IMR-90 (cell line): ENCODE results near the gene THEM5. TPM values are rescaled to one million over a fixed set of nuclear protein-coding genes. Genes with fewer than 3 reads are reported as not detected.
"Not testable (repeated sequence)": the region's sequence is repeated elsewhere in the genome, so short reads cannot be mapped to it uniquely, and the experiment has no call there.

ENCODE experiments used
- ATAC-seq: fragments of 200-7000 bp; cut with Tn5 transposase; 2 replicates; pipeline ENCODE4 v1.9.1; 2020; ENCODE audit warnings: low read depth, mild to moderate bottlenecking, moderate library complexity
- BruUV-seq: library from RNA; stranded (reverse); fragments of 400-500 nt; replicated peaks from 2 replicates; lab custom pipeline; 2021; lab: Mats Ljungman, UMichigan
- CTCF ChIA-PET: fragments of 300-600 bp; formaldehyde crosslinking; extraction: SDS; loops from one replicate; lab custom pipeline; 2021; ENCODE audit warnings: antibody characterized with exemption; lab: Yijun Ruan, JAX
- POLR2A ChIA-PET: fragments of 300-600 bp; sonication (Branson Sonifier 250); formaldehyde crosslinking; loops from one replicate; lab custom pipeline; 2022; ENCODE audit warnings: antibody characterized with exemption; ENCODE audit not compliant: unreplicated experiment; lab: Charles Lee
- DNase-seq: peaks from one replicate; pipeline ENCODE4 v3.0.0; 2013
- H2AFZ ChIP-seq: replicated peaks from 2 replicates; pipeline ENCODE3; 2013; ENCODE audit warnings: low read length, mild to moderate bottlenecking; ENCODE audit not compliant: poor library complexity
- H2AK5ac ChIP-seq: 2 replicates; pipeline ENCODE4 v1.6.1; 2013; ENCODE audit warnings: low read depth, low read length, inconsistent platforms
- H2AK9ac ChIP-seq: replicated peaks from 2 replicates; pipeline ENCODE3; 2013; ENCODE audit warnings: mild to moderate bottlenecking, low read depth, low read length, moderate library complexity; ENCODE audit not compliant: poor library complexity
- H2BK120ac ChIP-seq: 2 replicates; pipeline ENCODE4 v1.6.1; 2013; ENCODE audit warnings: low read depth, low read length, inconsistent platforms
- H2BK15ac ChIP-seq: 3 replicates; pipeline ENCODE4 v1.6.1; 2013; ENCODE audit warnings: low read depth, low read length, inconsistent platforms
- H2BK20ac ChIP-seq: 2 replicates; pipeline ENCODE4 v1.6.1; 2013; ENCODE audit warnings: low read depth, mild to moderate bottlenecking, inconsistent platforms, low read length, moderate library complexity
- H2BK5ac ChIP-seq: 2 replicates; pipeline ENCODE4 v1.6.1; 2013; ENCODE audit warnings: mild to moderate bottlenecking, low read depth, low read length, inconsistent platforms; ENCODE audit not compliant: poor library complexity, severe bottlenecking
- H3K14ac ChIP-seq: replicated peaks from 2 replicates; pipeline ENCODE4 v1.6.1; 2013; ENCODE audit warnings: low read depth, low read length, inconsistent platforms
- H3K18ac ChIP-seq: 2 replicates; pipeline ENCODE4 v1.6.1; 2013; ENCODE audit warnings: low read depth, low read length, control low read depth
- H3K23ac ChIP-seq: 2 replicates; pipeline ENCODE4 v1.6.1; 2013; ENCODE audit warnings: low read depth, low read length, inconsistent platforms
- H3K27ac ChIP-seq: 2 replicates; pipeline ENCODE4 v1.5.1; 2013; ENCODE audit warnings: mild to moderate bottlenecking, control low read depth, low read length; ENCODE audit not compliant: insufficient read depth
- H3K27me3 ChIP-seq: 2 replicates; pipeline ENCODE4 v1.6.1; 2013; ENCODE audit warnings: low read length; ENCODE audit not compliant: control insufficient read depth, insufficient read depth
- H3K36me3 ChIP-seq: 2 replicates; pipeline ENCODE4 v1.6.1; 2013; ENCODE audit warnings: low read length, mixed read lengths; ENCODE audit not compliant: control insufficient read depth, insufficient read depth
- H3K4ac ChIP-seq: 2 replicates; pipeline ENCODE4 v1.6.1; 2013; ENCODE audit warnings: low read depth, low read length, inconsistent platforms
- H3K4me1 ChIP-seq: 2 replicates; pipeline ENCODE4 v1.6.1; 2013; ENCODE audit warnings: low read length, mixed read lengths; ENCODE audit not compliant: control insufficient read depth, insufficient read depth
- H3K4me2 ChIP-seq: 2 replicates; pipeline ENCODE4 v1.6.1; 2013; ENCODE audit warnings: low read depth, mild to moderate bottlenecking, control low read depth, low read length, moderate library complexity
- H3K4me3 ChIP-seq: 2 replicates; pipeline ENCODE4 v1.5.1; 2013; ENCODE audit warnings: low read depth, mild to moderate bottlenecking, control low read depth, low read length, moderate library complexity; ENCODE audit not compliant: insufficient read depth
- H3K56ac ChIP-seq: 2 replicates; pipeline ENCODE4 v1.6.1; 2013; ENCODE audit warnings: low read length, inconsistent platforms; ENCODE audit not compliant: insufficient read depth; ENCODE audit errors: extremely low read depth
- H3K79me1 ChIP-seq, 2 experiments: 2 replicates each; pipeline ENCODE4 v1.6.1; 2013; ENCODE audit warnings: low read length in 2 of 2, inconsistent platforms in 1 of 2, low read depth in 1 of 2
- H3K9ac ChIP-seq: 2 replicates; pipeline ENCODE4 v1.6.1; 2013; ENCODE audit warnings: low read depth, low read length, control low read depth
- H3K9me1 ChIP-seq: 2 replicates; pipeline ENCODE4 v1.6.1; 2013; ENCODE audit warnings: low read length, inconsistent platforms; ENCODE audit not compliant: insufficient read depth
- H3K9me3 ChIP-seq: 2 replicates; pipeline ENCODE4 v1.6.1; 2013; ENCODE audit warnings: low read length; ENCODE audit not compliant: control insufficient read depth, insufficient read depth
- H4K20me1 ChIP-seq: 2 replicates; pipeline ENCODE4 v1.6.1; 2013; ENCODE audit warnings: low read length, inconsistent platforms; ENCODE audit not compliant: insufficient read depth
- H4K5ac ChIP-seq: 2 replicates; pipeline ENCODE4 v1.6.1; 2013; ENCODE audit warnings: mild to moderate bottlenecking, low read depth, low read length, control low read depth
- H4K8ac ChIP-seq, 2 experiments: 2 replicates each; pipeline ENCODE4 v1.6.1; 2013; ENCODE audit warnings: low read depth in 2 of 2, low read length in 2 of 2, control low read depth in 1 of 2, inconsistent platforms in 1 of 2
- H4K91ac ChIP-seq: 2 replicates; pipeline ENCODE4 v1.6.1; 2013; ENCODE audit warnings: low read depth, low read length, inconsistent platforms; ENCODE audit not compliant: insufficient read depth
- CEBPB ChIP-seq: IDR thresholded peaks from 2 replicates; pipeline ENCODE4 v1.6.1; 2012; ENCODE audit warnings: low read depth, low read length, improper control_type of control experiment
- CHD1 ChIP-seq: IDR thresholded peaks from 2 replicates; pipeline ENCODE4 v1.6.1; 2012; ENCODE audit warnings: low read depth, low read length, improper control_type of control experiment
- CTCF ChIP-seq: conservative IDR thresholded peaks from 2 replicates; pipeline ENCODE4 v1.5.1; 2012; ENCODE audit warnings: mild to moderate bottlenecking, low read depth, low read length, improper control_type of control experiment
- MAFK ChIP-seq: IDR thresholded peaks from 2 replicates; pipeline ENCODE4 v1.6.1; 2012; ENCODE audit warnings: low read depth, low read length, improper control_type of control experiment
- MXI1 ChIP-seq: IDR thresholded peaks from 2 replicates; pipeline ENCODE4 v1.6.1; 2012; ENCODE audit warnings: low read depth, mild to moderate bottlenecking, low read length, moderate library complexity, borderline replicate concordance
- RAD21 ChIP-seq: IDR thresholded peaks from 2 replicates; pipeline ENCODE4 v1.6.1; 2012; ENCODE audit warnings: low read length, improper control_type of control experiment
- WGBS, 2 experiments: methylation state at CpG; one replicate each; pipeline versions ENCODE4 v1.1.5 to v1.1.7; 2013; ENCODE audit warnings: missing lambda C conversion rate in 2 of 2; ENCODE audit not compliant: insufficient read length in 1 of 2; ENCODE audit errors: extremely low coverage in 2 of 2; 5-methylcytosine and 5-hydroxymethylcytosine counted together
- dilution Hi-C: fragments of 300-500 bp; cut with HindIII; formaldehyde crosslinking; loops from one replicate; pipeline ENCODE4 v1.14.3; 2018; ENCODE audit warnings: low sequenced_read_pairs; ENCODE audit not compliant: unreplicated experiment
- in situ Hi-C: fragments of 300-500 bp; cut with MboI; formaldehyde crosslinking; loops from 3 replicates; pipeline ENCODE4 v1.14.3; 2019; ENCODE audit warnings: low sequenced_read_pairs, inconsistent platforms, mixed read lengths
- intact Hi-C: fragments of 100-400 bp; cut with micrococcal nuclease; formaldehyde crosslinking; loops from 2 replicates; pipeline ENCODE4 v1.10.0; 2022
- polyA plus RNA-seq, 3 experiments: library from polyadenylated mRNA; depleted of rRNA; stranded (reverse); fragments of >200 nt; gene quantifications; 2 replicates each; pipeline ENCODE4 v1.2.3, GENCODE V29; 2012; ENCODE audit warnings: low replicate concordance in 1 of 3
- total RNA-seq: library from RNA; depleted of rRNA; stranded (reverse); fragments of >200 nt; gene quantifications from 2 replicates; pipeline ENCODE4 v1.2.3, GENCODE V29; 2012

Gene THEM5
- total and polyA plus RNA-seq, 2 of the 4 experiments (the other 2 are of a cell fraction): not detected

- H3K9ac ChIP-seq: no peak overlapping the region
- ATAC-seq (no peak), DNase-seq (no peak)
- WGBS, 2 experiments: no CpG with 5 or more reads among the region's 2 CpGs
- no peaks in the 10 kb centered on the region for H3K9me1 ChIP-seq
- no peaks in the 10 kb centered on the region for H4K20me1 ChIP-seq
- no peaks in the 10 kb centered on the region for H3K27me3 ChIP-seq
- H2AFZ ChIP-seq: no peak overlapping the region
- no peak overlapping the region for H2AK5ac ChIP-seq
- TF ChIP-seq CEBPB (no peak), MAFK (no peak), CHD1 (no peak), MXI1 (no peak), CTCF (no peak), RAD21 (no peak)
- BruUV-seq: no TSS peak
- no peak overlapping the region for H3K56ac ChIP-seq
- H3K4me2 ChIP-seq: no peak overlapping the region
- in situ Hi-C loops: no loop called here
- H3K4ac ChIP-seq: no peak overlapping the region
- intact Hi-C loops: no loop called here
- no peak overlapping the region for H3K4me3 ChIP-seq
- no peak overlapping the region for H4K8ac ChIP-seq
- ChIA-PET POLR2A (no interaction called here), CTCF (no interaction called here)
- H4K5ac ChIP-seq: no peak overlapping the region
- no peak overlapping the region for H4K91ac ChIP-seq
- no peak overlapping the region for H3K14ac ChIP-seq
- H2BK15ac ChIP-seq: no peak overlapping the region
- H3K9me3 ChIP-seq: peaks cover 7% of the 10 kb centered on the region
- no peak overlapping the region for H2BK5ac ChIP-seq
- H3K23ac ChIP-seq: no peak overlapping the region
- peaks cover 12 to 21% of the 10 kb centered on the region in 2 experiments for H3K79me1 ChIP-seq
- H2BK120ac ChIP-seq: no peak overlapping the region
- peaks cover 4% of the 10 kb centered on the region; the same call in 1 of the 2 replicates for H3K36me3 ChIP-seq
- H3K4me1 ChIP-seq: no peaks in the 10 kb centered on the region; the same call in 1 of the 2 replicates
- dilution Hi-C loops: loop anchor here (25.0 kb wide), 1 partner anchor 109 kb away; no protein-coding TSS in a partner anchor
- no peak overlapping the region for H2BK20ac ChIP-seq
- H2AK9ac ChIP-seq: no peak overlapping the region
- no peak overlapping the region for H3K27ac ChIP-seq
- no peak overlapping the region for H3K18ac ChIP-seq
These were observed 49.3 kb upstream of the THEM5 start for GRCh38 chr1:151902858-151903257.

- H3K4me1 ChIP-seq, in situ Hi-C loops, H4K5ac ChIP-seq, H3K9me3 ChIP-seq, H3K23ac ChIP-seq, H4K20me1 ChIP-seq, POLR2A ChIA-PET, H2AK5ac ChIP-seq, H2AK9ac ChIP-seq, H3K4me2 ChIP-seq, ATAC-seq, H3K9ac ChIP-seq, H2BK20ac ChIP-seq, H3K18ac ChIP-seq, H3K36me3 ChIP-seq, H3K56ac ChIP-seq, H3K14ac ChIP-seq, H2BK120ac ChIP-seq, H3K4me3 ChIP-seq, H2BK15ac ChIP-seq, H4K91ac ChIP-seq, intact Hi-C loops, BruUV-seq, CTCF ChIA-PET, H4K8ac ChIP-seq, H3K27ac ChIP-seq, H3K4ac ChIP-seq, H2AFZ ChIP-seq, H3K27me3 ChIP-seq, H3K9me1 ChIP-seq, DNase-seq, H2BK5ac ChIP-seq: not testable (repeated sequence)
- dilution Hi-C loops: loop anchor here (25.0 kb wide), 1 partner anchor 111 kb away; no protein-coding TSS in a partner anchor
- no CpG with 5 or more reads among the region's 3 CpGs for WGBS, 2 experiments
- H3K79me1 ChIP-seq: peaks cover 13 to 15% of the 10 kb centered on the region in 2 experiments
These were observed 47.3 kb upstream of the THEM5 start for GRCh38 chr1:151900804-151901203.
